ENCODE data around the gene YTHDC2. TPM values are rescaled to one million over a fixed set of nuclear protein-coding genes. Genes with fewer than 3 reads are reported as not detected.

Gene YTHDC2
- total RNA-seq, 6 experiments from 2014 or later: 13.0 to 17.6 (median 15.9) TPM

- no peak for DNase-seq
- peaks cover 7% of the 10 kb centered on the region for H3K27me3 Mint-ChIP-seq (ENCODE audit: insufficient read depth)
- no peaks in the 10 kb centered on the region for H3K36me3 Mint-ChIP-seq (ENCODE audit: low read depth)
- no peak for TF ChIP-seq CTCF (IDR thresholded peaks at IDR 0.05)
- no peak overlapping the region; the same call in 1 of the 2 replicates for H3K27ac Mint-ChIP-seq
- H3K4me1 Mint-ChIP-seq (ENCODE audit: low read depth): peaks cover 33% of the 10 kb centered on the region
- no peaks in the 10 kb centered on the region for H3K9me3 Mint-ChIP-seq
- H3K4me3 Mint-ChIP-seq: no peak overlapping the region
Measured at GRCh38 chr5:113508756-113509155, 4.7 kb upstream of the YTHDC2 start.

- Mint-ChIP-seq H3K9me3 (no peaks in the 10 kb centered on the region), H3K4me1 (ENCODE audit: low read depth) (peaks cover 42% of the 10 kb centered on the region), H3K27me3 (ENCODE audit: insufficient read depth) (peaks cover 6% of the 10 kb centered on the region), H3K27ac (no peak overlapping the region), H3K4me3 (no peak overlapping the region), H3K36me3 (ENCODE audit: low read depth) (peaks cover 6% of the 10 kb centered on the region)
- DNase-seq: peak; percentile 58
- peak; percentile 79 for TF ChIP-seq CTCF (IDR thresholded peaks at IDR 0.05)
Measured at GRCh38 chr5:113510836-113511451, 2.5 kb upstream of the YTHDC2 start.

GRCh38 chr5:113512341-113512740 is 1.2 kb upstream of the YTHDC2 start:
- no peak overlapping the region for H3K27ac Mint-ChIP-seq
- no peaks in the 10 kb centered on the region for H3K9me3 Mint-ChIP-seq
- no peak for TF ChIP-seq CTCF (IDR thresholded peaks at IDR 0.05)
- peaks cover 49% of the 10 kb centered on the region for H3K4me1 Mint-ChIP-seq (ENCODE audit: low read depth)
- DNase-seq: no peak
- peaks cover 6% of the 10 kb centered on the region for H3K27me3 Mint-ChIP-seq (ENCODE audit: insufficient read depth)
- H3K36me3 Mint-ChIP-seq (ENCODE audit: low read depth): peaks cover 15% of the 10 kb centered on the region
- H3K4me3 Mint-ChIP-seq: no peak overlapping the region; the same call in 1 of the 2 replicates

- peaks cover 44% of the 10 kb centered on the region for H3K4me1 Mint-ChIP-seq (ENCODE audit: low read depth)
- DNase-seq: no peak
Measured at GRCh38 chr5:113514289-113514635, 768 bp downstream of the YTHDC2 start.

GRCh38 chr5:113518884-113519283 is 5.4 kb downstream of the YTHDC2 start:
- no peak overlapping the region for H3K27ac Mint-ChIP-seq
- H3K36me3 Mint-ChIP-seq (ENCODE audit: low read depth): peaks cover 27% of the 10 kb centered on the region
- peaks cover 49% of the 10 kb centered on the region for H3K4me1 Mint-ChIP-seq (ENCODE audit: low read depth)
- H3K4me3 Mint-ChIP-seq: no peak overlapping the region
- H3K27me3 Mint-ChIP-seq (ENCODE audit: insufficient read depth): no peaks in the 10 kb centered on the region
- no peak for DNase-seq
- H3K9me3 Mint-ChIP-seq: no peaks in the 10 kb centered on the region
- TF ChIP-seq CTCF (IDR thresholded peaks at IDR 0.05): no peak

More at GRCh38 chr5:113514289-113514635, 768 bp downstream of the YTHDC2 start:
- H3K4me3 Mint-ChIP-seq: peak overlapping the region; percentile 89
- peak overlapping the region; percentile 88 for H3K27ac Mint-ChIP-seq
- no peaks in the 10 kb centered on the region; the same call in none of the 2 replicates for H3K27me3 Mint-ChIP-seq (ENCODE audit: insufficient read depth)
- H3K9me3 Mint-ChIP-seq: no peaks in the 10 kb centered on the region
- peaks cover 17% of the 10 kb centered on the region for H3K36me3 Mint-ChIP-seq (ENCODE audit: low read depth)
- TF ChIP-seq CTCF (IDR thresholded peaks at IDR 0.05): no peak

All from HFFc6 (cell line).